ENCODE data around the gene KRT79. TPM values are rescaled to one million over a fixed set of nuclear protein-coding genes. Genes with fewer than 3 reads are reported as not detected.
"Not testable (repeated sequence)": the region's sequence is repeated elsewhere in the genome, so short reads cannot be mapped to it uniquely, and the experiment has no call there.

The KRT79 gene
- total RNA-seq, 1 experiment from 2014 or later, result not detected

GRCh38 chr12:52801773-52802172, 32.3 kb downstream of the KRT79 start:
- no peak for DNase-seq
- Histone ChIP-seq H3K27me3 (ENCODE audit: control insufficient read depth, insufficient read depth, low read length) (no peaks in the 10 kb centered on the region), H3K36me3 (replicated peaks; ENCODE audit: control insufficient read depth, insufficient read depth, low read length) (no peaks in the 10 kb centered on the region), H3K4me3 (ENCODE audit: insufficient read depth, low read depth, low read length) (no peak overlapping the region)

- Histone ChIP-seq H3K4me3 (ENCODE audit: insufficient read depth, low read depth, low read length) (no peak overlapping the region), H3K36me3 (replicated peaks; ENCODE audit: control insufficient read depth, insufficient read depth, low read length) (no peaks in the 10 kb centered on the region), H3K27me3 (ENCODE audit: control insufficient read depth, insufficient read depth, low read length) (no peaks in the 10 kb centered on the region)
- DNase-seq, result no peak
These were observed 33.7 kb downstream of the KRT79 start for GRCh38 chr12:52800259-52800917.

GRCh38 chr12:52799505-52800211, 34.5 kb downstream of the KRT79 start:
- no peak for DNase-seq
- no peaks in the 10 kb centered on the region for H3K36me3 ChIP-seq (replicated peaks; ENCODE audit: control insufficient read depth, insufficient read depth, low read length)
- H3K4me3 ChIP-seq (ENCODE audit: insufficient read depth, low read depth, low read length), result no peak overlapping the region
- H3K27me3 ChIP-seq (ENCODE audit: control insufficient read depth, insufficient read depth, low read length), result no peaks in the 10 kb centered on the region

GRCh38 chr12:52798671-52799504, 35.2 kb downstream of the KRT79 start:
- Histone ChIP-seq H3K36me3 (replicated peaks; ENCODE audit: control insufficient read depth, insufficient read depth, low read length) (no peaks in the 10 kb centered on the region), H3K4me3 (ENCODE audit: insufficient read depth, low read depth, low read length) (no peak overlapping the region), H3K27me3 (ENCODE audit: control insufficient read depth, insufficient read depth, low read length) (no peaks in the 10 kb centered on the region)
- DNase-seq, result no peak

GRCh38 chr12:52798003-52798670, 36.0 kb downstream of the KRT79 start:
- no peak for DNase-seq
- no peaks in the 10 kb centered on the region for H3K27me3 ChIP-seq (ENCODE audit: control insufficient read depth, insufficient read depth, low read length)
- H3K4me3 ChIP-seq (ENCODE audit: insufficient read depth, low read depth, low read length), result no peak overlapping the region
- H3K36me3 ChIP-seq (replicated peaks; ENCODE audit: control insufficient read depth, insufficient read depth, low read length), result no peaks in the 10 kb centered on the region

GRCh38 chr12:52797529-52797894, 36.6 kb downstream of the KRT79 start:
- no peak for DNase-seq
- Histone ChIP-seq H3K4me3 (ENCODE audit: insufficient read depth, low read depth, low read length) (no peak overlapping the region), H3K27me3 (ENCODE audit: control insufficient read depth, insufficient read depth, low read length) (no peaks in the 10 kb centered on the region), H3K36me3 (replicated peaks; ENCODE audit: control insufficient read depth, insufficient read depth, low read length) (no peaks in the 10 kb centered on the region)

- Histone ChIP-seq H3K4me3 (ENCODE audit: insufficient read depth, low read depth, low read length) (no peak overlapping the region), H3K36me3 (replicated peaks; ENCODE audit: control insufficient read depth, insufficient read depth, low read length) (no peaks in the 10 kb centered on the region), H3K27me3 (ENCODE audit: control insufficient read depth, insufficient read depth, low read length) (no peaks in the 10 kb centered on the region)
- DNase-seq, result no peak
These were observed 37.1 kb downstream of the KRT79 start for GRCh38 chr12:52796839-52797528.

GRCh38 chr12:52796429-52796794, 37.7 kb downstream of the KRT79 start:
- no peaks in the 10 kb centered on the region for H3K27me3 ChIP-seq (ENCODE audit: control insufficient read depth, insufficient read depth, low read length)
- no peak overlapping the region for H3K4me3 ChIP-seq (ENCODE audit: insufficient read depth, low read depth, low read length)
- no peak for DNase-seq
- H3K36me3 ChIP-seq (replicated peaks; ENCODE audit: control insufficient read depth, insufficient read depth, low read length), result no peaks in the 10 kb centered on the region

- no peak within 1 kb of the TSS for H3K4me3 ChIP-seq (ENCODE audit: insufficient read depth, low read depth, low read length)
- H3K36me3 ChIP-seq (replicated peaks; ENCODE audit: control insufficient read depth, insufficient read depth, low read length), result no peaks in the 10 kb centered on the region
- DNase-seq, result no peak
- H3K27me3 ChIP-seq (ENCODE audit: control insufficient read depth, insufficient read depth, low read length), result no peaks in the 10 kb centered on the region
These were observed 38.2 kb downstream of the KRT79 start, which contains the start of gene KRT3 for GRCh38 chr12:52795694-52796428. KRT3 (minus strand) TSS chr12:52796117; CDS start chr12:52796042, 75 bp downstream.

GRCh38 chr12:52795332-52795674, 38.8 kb downstream of the KRT79 start:
- H3K36me3 ChIP-seq (replicated peaks; ENCODE audit: control insufficient read depth, insufficient read depth, low read length); DNase-seq; H3K4me3 ChIP-seq (ENCODE audit: insufficient read depth, low read depth, low read length): not testable (repeated sequence)

GRCh38 chr12:52794479-52795331, 39.4 kb downstream of the KRT79 start:
- Histone ChIP-seq H3K4me3 (ENCODE audit: insufficient read depth, low read depth, low read length) (no peak overlapping the region), H3K27me3 (ENCODE audit: control insufficient read depth, insufficient read depth, low read length) (no peaks in the 10 kb centered on the region), H3K36me3 (replicated peaks; ENCODE audit: control insufficient read depth, insufficient read depth, low read length) (no peaks in the 10 kb centered on the region)
- no peak for DNase-seq

More at GRCh38 chr12:52795332-52795674, 38.8 kb downstream of the KRT79 start:
- not testable (repeated sequence) for H3K27me3 ChIP-seq (ENCODE audit: control insufficient read depth, insufficient read depth, low read length)

GRCh38 chr12:52792185-52793029, 41.7 kb downstream of the KRT79 start:
- Histone ChIP-seq H3K36me3 (replicated peaks; ENCODE audit: control insufficient read depth, insufficient read depth, low read length) (no peaks in the 10 kb centered on the region), H3K27me3 (ENCODE audit: control insufficient read depth, insufficient read depth, low read length) (no peaks in the 10 kb centered on the region), H3K4me3 (ENCODE audit: insufficient read depth, low read depth, low read length) (no peak overlapping the region)
- DNase-seq, result no peak

All from H7 (cell line).